Measurements from ENCODE around the gene SPSB1. TPM values are rescaled to one million over a fixed set of nuclear protein-coding genes. Genes with fewer than 3 reads are reported as not detected.
"Not testable (repeated sequence)": the region's sequence is repeated elsewhere in the genome, so short reads cannot be mapped to it uniquely, and the experiment has no call there.

Gene SPSB1
- total RNA-seq, 2 donors from 2014 or later = 7.7 to 9.2 TPM

- ATAC-seq = no peak
- Mint-ChIP-seq H3K4me1 (peaks cover 4% of the 10 kb centered on the region), H3K27ac (no peak overlapping the region), H3K4me3 (no peak overlapping the region), H3K27me3 (no peaks in the 10 kb centered on the region), H3K36me3 (ENCODE audit: low read depth) (no peaks in the 10 kb centered on the region)
- no peak for DNase-seq
- H3K9me3 ChIP-seq (ENCODE audit: control insufficient read depth, low read length, poor library complexity, severe bottlenecking) = no peaks in the 10 kb centered on the region
Measured at GRCh38 chr1:9374748-9375341, 82.2 kb downstream of the SPSB1 start.

- H3K36me3 Mint-ChIP-seq (ENCODE audit: low read depth) = no peaks in the 10 kb centered on the region
- DNase-seq = no peak
- no peak for ATAC-seq
- H3K9me3 ChIP-seq (ENCODE audit: control insufficient read depth, low read length, poor library complexity, severe bottlenecking) = no peaks in the 10 kb centered on the region
- H3K4me1 Mint-ChIP-seq = peaks cover 4% of the 10 kb centered on the region
- no peak overlapping the region for H3K27ac Mint-ChIP-seq
- H3K27me3 Mint-ChIP-seq = no peaks in the 10 kb centered on the region
- no peak overlapping the region for H3K4me3 Mint-ChIP-seq
Measured at GRCh38 chr1:9375912-9376311, 83.2 kb downstream of the SPSB1 start.

GRCh38 chr1:9376430-9376829 lies 83.7 kb downstream of the SPSB1 start:
- no peaks in the 10 kb centered on the region for H3K36me3 Mint-ChIP-seq (ENCODE audit: low read depth)
- H3K4me3 Mint-ChIP-seq = no peak overlapping the region
- no peaks in the 10 kb centered on the region for H3K27me3 Mint-ChIP-seq
- peaks cover 4% of the 10 kb centered on the region for H3K4me1 Mint-ChIP-seq
- DNase-seq (no peak), ATAC-seq (no peak)
- H3K27ac Mint-ChIP-seq = no peak overlapping the region
- H3K9me3 ChIP-seq (ENCODE audit: control insufficient read depth, low read length, poor library complexity, severe bottlenecking) = no peaks in the 10 kb centered on the region

- Mint-ChIP-seq H3K27me3 (no peaks in the 10 kb centered on the region), H3K27ac (no peak overlapping the region), H3K4me3 (no peak overlapping the region), H3K4me1 (peaks cover 4% of the 10 kb centered on the region), H3K36me3 (ENCODE audit: low read depth) (no peaks in the 10 kb centered on the region)
- no peaks in the 10 kb centered on the region for H3K9me3 ChIP-seq (ENCODE audit: control insufficient read depth, low read length, poor library complexity, severe bottlenecking)
- no peak for ATAC-seq
- no peak for DNase-seq
Measured at GRCh38 chr1:9376886-9377333, 84.2 kb downstream of the SPSB1 start.

GRCh38 chr1:9378801-9379200 lies 86.1 kb downstream of the SPSB1 start:
- ATAC-seq = no peak
- no peak for DNase-seq
- Mint-ChIP-seq H3K4me1 (no peaks in the 10 kb centered on the region), H3K36me3 (ENCODE audit: low read depth) (no peaks in the 10 kb centered on the region), H3K4me3 (no peak overlapping the region), H3K27me3 (no peaks in the 10 kb centered on the region), H3K27ac (no peak overlapping the region)
- H3K9me3 ChIP-seq (ENCODE audit: control insufficient read depth, low read length, poor library complexity, severe bottlenecking) = no peaks in the 10 kb centered on the region

- Mint-ChIP-seq H3K4me3 (no peak overlapping the region), H3K27me3 (peaks cover 1% of the 10 kb centered on the region), H3K4me1 (no peaks in the 10 kb centered on the region), H3K27ac (no peak overlapping the region), H3K36me3 (ENCODE audit: low read depth) (no peaks in the 10 kb centered on the region)
- ATAC-seq (no peak), DNase-seq (no peak)
- no peaks in the 10 kb centered on the region for H3K9me3 ChIP-seq (ENCODE audit: control insufficient read depth, low read length, poor library complexity, severe bottlenecking)
Measured at GRCh38 chr1:9380711-9381110, 88.0 kb downstream of the SPSB1 start.

GRCh38 chr1:9382643-9383491 lies 90.2 kb downstream of the SPSB1 start:
- Mint-ChIP-seq H3K27me3 (peaks cover 10% of the 10 kb centered on the region), H3K27ac (no peak overlapping the region), H3K4me1 (no peaks in the 10 kb centered on the region), H3K36me3 (ENCODE audit: low read depth) (no peaks in the 10 kb centered on the region), H3K4me3 (no peak overlapping the region)
- no peaks in the 10 kb centered on the region for H3K9me3 ChIP-seq (ENCODE audit: control insufficient read depth, low read length, poor library complexity, severe bottlenecking)
- ATAC-seq (no peak), DNase-seq (no peak)

- no peak overlapping the region for H3K27ac Mint-ChIP-seq
Measured at GRCh38 chr1:9384128-9384527, 91.4 kb downstream of the SPSB1 start.

GRCh38 chr1:9384751-9385245 lies 92.1 kb downstream of the SPSB1 start:
- H3K4me1 Mint-ChIP-seq = peaks cover 3% of the 10 kb centered on the region
- no peak overlapping the region for H3K27ac Mint-ChIP-seq
- no peak overlapping the region for H3K4me3 Mint-ChIP-seq
- DNase-seq (no peak), ATAC-seq (no peak)
- H3K27me3 Mint-ChIP-seq = peaks cover 10% of the 10 kb centered on the region
- no peaks in the 10 kb centered on the region for H3K9me3 ChIP-seq (ENCODE audit: control insufficient read depth, low read length, poor library complexity, severe bottlenecking)
- H3K36me3 Mint-ChIP-seq (ENCODE audit: low read depth) = no peaks in the 10 kb centered on the region

More at GRCh38 chr1:9384128-9384527, 91.4 kb downstream of the SPSB1 start:
- DNase-seq = no peak
- Mint-ChIP-seq H3K36me3 (ENCODE audit: low read depth) (no peaks in the 10 kb centered on the region), H3K27me3 (peaks cover 10% of the 10 kb centered on the region), H3K4me1 (no peaks in the 10 kb centered on the region), H3K4me3 (no peak overlapping the region)
- no peaks in the 10 kb centered on the region for H3K9me3 ChIP-seq (ENCODE audit: control insufficient read depth, low read length, poor library complexity, severe bottlenecking)
- ATAC-seq = no peak

- peaks cover 10% of the 10 kb centered on the region for H3K27me3 Mint-ChIP-seq
- not testable (repeated sequence) for H3K27ac Mint-ChIP-seq; DNase-seq; ATAC-seq; H3K36me3 Mint-ChIP-seq (ENCODE audit: low read depth); H3K4me3 Mint-ChIP-seq; H3K9me3 ChIP-seq (ENCODE audit: control insufficient read depth, low read length, poor library complexity, severe bottlenecking); H3K4me1 Mint-ChIP-seq
Measured at GRCh38 chr1:9385392-9385791, 92.7 kb downstream of the SPSB1 start.

GRCh38 chr1:9385801-9386573 lies 93.3 kb downstream of the SPSB1 start:
- no peak for ATAC-seq
- DNase-seq = no peak
- Mint-ChIP-seq H3K36me3 (ENCODE audit: low read depth) (no peaks in the 10 kb centered on the region), H3K27me3 (peaks cover 10% of the 10 kb centered on the region), H3K4me3 (no peak overlapping the region), H3K27ac (no peak overlapping the region), H3K4me1 (peaks cover 5% of the 10 kb centered on the region)
- no peaks in the 10 kb centered on the region for H3K9me3 ChIP-seq (ENCODE audit: control insufficient read depth, low read length, poor library complexity, severe bottlenecking)

- H3K4me1 Mint-ChIP-seq = peaks cover 5% of the 10 kb centered on the region
- no peaks in the 10 kb centered on the region for H3K9me3 ChIP-seq (ENCODE audit: control insufficient read depth, low read length, poor library complexity, severe bottlenecking)
- H3K27ac Mint-ChIP-seq = no peak overlapping the region
- H3K36me3 Mint-ChIP-seq (ENCODE audit: low read depth) = no peaks in the 10 kb centered on the region
- no peak for DNase-seq
- no peak overlapping the region for H3K4me3 Mint-ChIP-seq
- no peak for ATAC-seq
- peaks cover 10% of the 10 kb centered on the region for H3K27me3 Mint-ChIP-seq
Measured at GRCh38 chr1:9388335-9389180, 95.9 kb downstream of the SPSB1 start.
